Stimulated activated memory B cell treated with anti-CD40 and anti-IgM and Interleukin-4, amounts not matched to agents 10 μg/mL and 1 μg/mL and 100 μg/mL, for 72 hours (primary cell): ENCODE results near the gene ZNF726.
A peak's percentile ranks its signal among the peaks of the same experiment; 100 is the strongest.
"Not testable (repeated sequence)": the region's sequence is repeated elsewhere in the genome, so short reads cannot be mapped to it uniquely, and the experiment has no call there.

Experiments
- ATAC-seq: fragments of 150-1000 bp; cut with Tn5 transposase; 2 replicates; pipeline ENCODE4 v1.10.0; 2021
- H3K27ac Mint-ChIP-seq: one replicate; pipeline ENCODE4 v1.8.0; 2022; ENCODE audit warnings: mild to moderate bottlenecking, mixed read lengths
- H3K27me3 Mint-ChIP-seq: one replicate; pipeline ENCODE4 v1.8.0; 2022; ENCODE audit warnings: mixed read lengths
- H3K36me3 Mint-ChIP-seq: one replicate; pipeline ENCODE4 v1.8.0; 2022; ENCODE audit warnings: mixed read lengths
- H3K4me1 Mint-ChIP-seq: one replicate; pipeline ENCODE4 v1.8.0; 2022; ENCODE audit warnings: mixed read lengths
- H3K4me3 Mint-ChIP-seq: one replicate; pipeline ENCODE4 v1.8.0; 2022; ENCODE audit warnings: mild to moderate bottlenecking, moderate library complexity, mixed read lengths
- H3K9me3 Mint-ChIP-seq: one replicate; pipeline ENCODE4 v1.8.0; 2022; ENCODE audit warnings: mixed read lengths

ZNF726 gene

GRCh38 chr19:23909222-23909621 is 5.5 kb upstream of the ZNF726 start:
- no peaks in the 10 kb centered on the region for H3K27me3 Mint-ChIP-seq
- no peak overlapping the region for H3K4me3 Mint-ChIP-seq

GRCh38 chr19:23913931-23914330 is 755 bp upstream of the ZNF726 start:
- Mint-ChIP-seq H3K27me3 (no peaks in the 10 kb centered on the region), H3K27ac (peak overlapping the region; percentile 93)

More at GRCh38 chr19:23909222-23909621, 5.5 kb upstream of the ZNF726 start:
- peaks cover 10% of the 10 kb centered on the region for H3K9me3 Mint-ChIP-seq
- H3K4me1 Mint-ChIP-seq: no peaks in the 10 kb centered on the region
- no peaks in the 10 kb centered on the region for H3K36me3 Mint-ChIP-seq
- no peak overlapping the region for H3K27ac Mint-ChIP-seq
- ATAC-seq: no peak

DNA sequence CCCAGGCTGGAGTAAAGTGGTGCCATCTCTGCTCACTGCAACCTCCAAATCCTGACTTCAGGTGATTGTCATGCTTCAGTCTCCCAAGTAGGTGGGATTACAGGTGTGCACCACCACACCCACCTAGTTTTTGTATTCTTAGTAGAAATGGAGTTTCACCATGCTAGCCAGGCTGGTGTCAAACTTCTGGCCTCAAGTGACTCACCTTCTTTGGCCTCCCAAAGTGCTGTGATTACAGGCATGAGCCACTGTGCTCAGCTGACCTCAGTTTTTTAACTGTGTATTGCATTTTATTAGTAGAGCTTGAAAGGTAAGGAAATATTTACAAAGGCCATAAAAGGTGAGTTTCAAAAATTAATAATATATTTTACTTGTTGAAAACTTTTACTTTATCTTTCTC is 2.3 kb downstream of the ZNF726 start:
- Mint-ChIP-seq H3K27me3 (no peaks in the 10 kb centered on the region), H3K9me3 (no peaks in the 10 kb centered on the region), H3K36me3 (peaks cover 18% of the 10 kb centered on the region), H3K4me1 (peaks cover 15% of the 10 kb centered on the region), H3K4me3 (no peak overlapping the region), H3K27ac (no peak overlapping the region)
- no peak for ATAC-seq

More at GRCh38 chr19:23913931-23914330, 755 bp upstream of the ZNF726 start:
- H3K4me1 Mint-ChIP-seq: peaks cover 15% of the 10 kb centered on the region
- peak overlapping the region; percentile 96 for H3K4me3 Mint-ChIP-seq
- H3K36me3 Mint-ChIP-seq: no peaks in the 10 kb centered on the region
- ATAC-seq: no peak
- no peaks in the 10 kb centered on the region for H3K9me3 Mint-ChIP-seq

- peaks cover 23% of the 10 kb centered on the region for H3K36me3 Mint-ChIP-seq
- no peak overlapping the region for H3K4me3 Mint-ChIP-seq
- peaks cover 15% of the 10 kb centered on the region for H3K4me1 Mint-ChIP-seq
- no peak for ATAC-seq
- no peaks in the 10 kb centered on the region for H3K9me3 Mint-ChIP-seq
- H3K27me3 Mint-ChIP-seq: no peaks in the 10 kb centered on the region
- no peak overlapping the region for H3K27ac Mint-ChIP-seq
Observed at GRCh38 chr19:23917856-23918255, 3.2 kb downstream of the ZNF726 start.

DNA sequence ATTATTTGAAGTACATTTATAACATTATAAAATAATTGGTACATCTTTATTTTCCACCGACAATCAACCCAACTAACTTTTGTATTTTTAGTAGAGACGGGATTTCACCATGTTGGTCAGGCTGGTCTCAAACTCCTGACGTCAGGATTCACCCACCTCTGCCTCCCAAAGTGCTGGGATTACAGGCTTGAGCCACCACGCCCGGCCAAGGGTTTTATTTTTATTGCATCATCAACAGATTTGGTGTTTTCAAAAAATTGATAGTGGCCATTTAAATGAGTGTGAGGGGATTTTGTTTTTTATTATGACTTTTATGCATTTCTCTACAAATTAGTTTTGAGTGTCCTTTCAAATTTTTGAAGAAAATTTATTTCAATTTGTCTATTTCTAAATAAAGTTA is 10.6 kb downstream of the ZNF726 start:
- Mint-ChIP-seq H3K9me3 (peaks cover 8% of the 10 kb centered on the region), H3K4me1 (no peaks in the 10 kb centered on the region), H3K4me3 (no peak overlapping the region), H3K27ac (no peak overlapping the region), H3K36me3 (peaks cover 54% of the 10 kb centered on the region), H3K27me3 (no peaks in the 10 kb centered on the region)
- no peak for ATAC-seq

- H3K27ac Mint-ChIP-seq: no peak overlapping the region
- peaks cover 45% of the 10 kb centered on the region for H3K36me3 Mint-ChIP-seq
- no peaks in the 10 kb centered on the region for H3K27me3 Mint-ChIP-seq
- H3K4me1 Mint-ChIP-seq: no peaks in the 10 kb centered on the region
- no peak overlapping the region for H3K4me3 Mint-ChIP-seq
- peaks cover 20% of the 10 kb centered on the region for H3K9me3 Mint-ChIP-seq
- no peak for ATAC-seq
Observed at GRCh38 chr19:23932878-23933277, 18.2 kb downstream of the ZNF726 start.

DNA sequence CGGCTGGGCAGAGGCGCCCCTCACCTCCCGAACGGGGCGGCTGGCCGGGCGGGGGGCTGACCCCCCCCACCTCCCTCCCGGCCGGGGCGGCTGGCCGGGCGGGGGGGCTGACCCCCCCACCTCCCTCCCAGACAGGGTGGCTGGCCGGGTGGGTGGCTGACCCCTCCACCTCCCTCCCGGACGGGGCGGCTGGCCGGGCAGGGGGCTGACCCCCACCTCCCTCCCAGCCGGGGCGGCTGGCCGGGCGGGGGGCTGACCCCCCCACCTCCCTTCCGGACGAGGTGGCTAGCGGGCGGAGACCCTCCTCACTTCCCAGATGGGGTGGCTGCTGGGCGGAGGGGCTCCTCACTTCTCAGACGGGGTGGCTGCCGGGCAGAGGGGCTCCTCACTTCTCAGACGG is 22.3 kb downstream of the ZNF726 start:
- not testable (repeated sequence) for H3K4me3 Mint-ChIP-seq, H3K27ac Mint-ChIP-seq, H3K27me3 Mint-ChIP-seq, ATAC-seq, H3K4me1 Mint-ChIP-seq
- Mint-ChIP-seq H3K9me3 (peaks cover 29% of the 10 kb centered on the region), H3K36me3 (peaks cover 41% of the 10 kb centered on the region)

- Mint-ChIP-seq H3K36me3 (peaks cover 66% of the 10 kb centered on the region), H3K9me3 (peaks cover 28% of the 10 kb centered on the region)
- ATAC-seq: no peak
Observed at GRCh38 chr19:23943411-23943810, 28.7 kb downstream of the ZNF726 start.

GRCh38 chr19:23946569-23946968 is 31.9 kb downstream of the ZNF726 start:
- no peak overlapping the region for H3K4me3 Mint-ChIP-seq
- no peaks in the 10 kb centered on the region for H3K4me1 Mint-ChIP-seq
- H3K9me3 Mint-ChIP-seq: peaks cover 18% of the 10 kb centered on the region
- ATAC-seq: no peak
- peaks cover 46% of the 10 kb centered on the region for H3K36me3 Mint-ChIP-seq
- H3K27me3 Mint-ChIP-seq: no peaks in the 10 kb centered on the region
- H3K27ac Mint-ChIP-seq: no peak overlapping the region

More at GRCh38 chr19:23943411-23943810, 28.7 kb downstream of the ZNF726 start:
- no peaks in the 10 kb centered on the region for H3K4me1 Mint-ChIP-seq
- H3K27me3 Mint-ChIP-seq: no peaks in the 10 kb centered on the region
- no peak overlapping the region for H3K27ac Mint-ChIP-seq
- H3K4me3 Mint-ChIP-seq: no peak overlapping the region

DNA sequence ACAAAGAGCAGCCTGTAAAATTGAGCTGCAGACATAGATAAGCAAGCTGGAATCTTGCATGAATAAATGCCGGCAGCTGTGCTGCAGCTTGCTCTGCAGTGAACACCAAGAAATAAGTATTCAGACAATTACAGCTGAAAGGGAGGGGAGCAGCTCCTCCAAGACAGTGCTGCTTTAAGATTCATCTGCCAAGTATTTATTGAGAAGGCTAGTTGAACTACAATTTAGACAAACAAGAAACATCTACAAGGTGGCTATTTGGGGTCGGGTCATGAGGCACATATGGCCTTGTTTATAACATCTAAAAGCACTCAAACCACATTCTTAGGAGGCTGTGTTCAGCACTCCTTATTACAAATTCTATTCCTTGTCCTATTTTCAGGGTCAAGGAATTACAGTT is 34.9 kb downstream of the ZNF726 start:
- Mint-ChIP-seq H3K27me3 (no peaks in the 10 kb centered on the region), H3K36me3 (peaks cover 25% of the 10 kb centered on the region), H3K4me1 (no peaks in the 10 kb centered on the region), H3K9me3 (peaks cover 6% of the 10 kb centered on the region), H3K27ac (no peak overlapping the region), H3K4me3 (no peak overlapping the region)
- no peak for ATAC-seq

DNA sequence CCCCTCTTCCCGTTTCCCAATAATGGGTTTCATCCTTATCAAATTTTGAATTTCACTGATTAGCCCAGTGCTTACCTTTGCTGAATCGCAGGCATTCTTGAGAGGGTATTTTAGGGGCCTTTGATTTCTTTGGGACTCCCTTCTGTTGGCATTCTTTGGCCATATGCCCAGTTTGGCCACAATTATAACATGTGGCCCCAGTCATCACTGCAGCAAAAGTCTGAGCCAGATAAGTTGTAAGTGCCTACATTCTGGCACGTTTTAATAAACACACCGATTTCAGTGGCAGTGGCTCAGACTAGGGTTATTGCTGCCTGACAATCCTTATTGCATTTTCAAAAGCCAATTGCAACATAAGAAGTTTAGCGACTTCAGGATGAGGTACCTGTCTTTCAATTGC is 41.4 kb downstream of the ZNF726 start:
- Mint-ChIP-seq H3K4me1 (no peaks in the 10 kb centered on the region), H3K4me3 (no peak overlapping the region), H3K27me3 (no peaks in the 10 kb centered on the region), H3K36me3 (no peaks in the 10 kb centered on the region), H3K9me3 (no peaks in the 10 kb centered on the region), H3K27ac (no peak overlapping the region)
- no peak for ATAC-seq

DNA sequence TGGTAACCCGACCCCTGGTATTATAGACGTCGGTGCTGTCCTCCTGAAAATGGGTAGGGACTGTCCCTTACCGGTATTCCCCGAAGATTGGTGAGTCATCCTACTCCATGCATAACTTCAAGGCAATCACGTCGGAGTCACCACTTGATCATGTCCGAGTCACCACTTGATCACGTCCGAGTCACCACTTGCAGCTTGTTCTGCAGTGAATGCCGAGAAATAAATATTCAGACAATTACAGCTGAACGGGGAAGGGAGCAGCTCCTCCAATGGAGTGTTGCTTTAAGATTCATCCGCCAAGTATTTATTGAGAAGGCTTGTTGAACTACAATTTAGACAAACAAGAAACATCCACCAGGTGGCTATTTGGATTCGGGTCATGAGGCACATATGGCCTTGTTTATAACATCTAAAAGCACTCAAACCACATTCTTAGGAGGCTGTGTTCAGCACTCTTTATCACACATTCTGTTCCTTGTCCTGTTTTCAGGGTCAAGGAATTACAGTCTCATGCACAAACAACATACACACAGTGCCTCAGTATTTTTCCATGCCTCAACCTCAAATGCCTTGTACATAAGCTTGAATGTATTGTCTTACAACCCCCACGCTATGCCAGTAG is 43.1 kb downstream of the ZNF726 start:
- H3K27ac Mint-ChIP-seq: no peak overlapping the region
- no peaks in the 10 kb centered on the region for H3K36me3 Mint-ChIP-seq
- H3K27me3 Mint-ChIP-seq: no peaks in the 10 kb centered on the region
- no peak for ATAC-seq
- H3K4me1 Mint-ChIP-seq: no peaks in the 10 kb centered on the region
- no peak overlapping the region for H3K4me3 Mint-ChIP-seq
- peaks cover 7% of the 10 kb centered on the region for H3K9me3 Mint-ChIP-seq

GRCh38 chr19:23963396-23963795 is 48.7 kb downstream of the ZNF726 start:
- not testable (repeated sequence) for H3K36me3 Mint-ChIP-seq, ATAC-seq, H3K4me1 Mint-ChIP-seq, H3K4me3 Mint-ChIP-seq, H3K27ac Mint-ChIP-seq
- H3K9me3 Mint-ChIP-seq: peaks cover 11% of the 10 kb centered on the region
- H3K27me3 Mint-ChIP-seq: peaks cover 10% of the 10 kb centered on the region

DNA sequence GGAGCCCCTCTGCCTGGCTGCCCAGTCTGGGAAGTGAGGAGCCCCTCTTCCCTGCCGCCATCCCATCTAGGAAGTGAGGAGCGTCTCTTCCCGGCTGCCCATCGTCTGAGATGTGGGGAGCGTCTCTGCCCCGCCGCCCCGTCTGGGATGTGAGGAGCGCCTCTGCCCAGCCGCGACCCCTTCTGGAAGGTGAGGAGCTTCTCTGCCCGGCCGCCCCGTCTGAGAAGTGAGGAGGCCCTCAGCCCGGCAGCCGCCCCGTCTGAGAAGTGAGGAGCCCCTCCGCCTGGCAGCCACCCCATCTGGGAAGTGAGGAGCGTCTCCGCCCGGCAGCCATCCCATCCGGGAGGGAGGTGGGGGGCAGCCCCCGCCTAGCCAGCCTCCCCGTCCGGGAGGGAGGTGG is 49.2 kb downstream of the ZNF726 start:
- H3K4me3 Mint-ChIP-seq, H3K27ac Mint-ChIP-seq, H3K36me3 Mint-ChIP-seq, H3K4me1 Mint-ChIP-seq, ATAC-seq: not testable (repeated sequence)
- Mint-ChIP-seq H3K9me3 (peaks cover 11% of the 10 kb centered on the region), H3K27me3 (peaks cover 10% of the 10 kb centered on the region)

DNA sequence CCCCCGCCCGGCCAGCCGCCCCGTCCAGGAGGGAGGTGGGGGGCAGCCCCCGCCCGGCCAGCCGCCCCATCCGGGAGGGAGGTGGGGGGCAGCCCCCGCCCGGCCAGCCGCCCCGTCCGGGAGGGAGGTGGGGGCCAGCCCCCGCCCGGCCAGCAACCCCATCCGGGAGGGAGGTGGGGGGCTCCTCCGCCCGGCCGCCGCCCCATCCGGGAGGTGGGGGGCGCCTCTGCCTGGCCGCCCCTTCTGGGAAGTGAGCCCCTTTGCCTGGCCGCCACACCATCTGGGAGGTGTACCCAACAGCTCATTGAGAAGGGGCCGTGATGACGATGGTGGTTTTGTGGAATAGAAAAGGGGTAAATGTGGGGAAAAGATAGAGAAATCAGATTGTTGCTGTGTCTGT is 49.6 kb downstream of the ZNF726 start:
- not testable (repeated sequence) for H3K27ac Mint-ChIP-seq, H3K36me3 Mint-ChIP-seq, ATAC-seq, H3K4me3 Mint-ChIP-seq, H3K4me1 Mint-ChIP-seq
- Mint-ChIP-seq H3K27me3 (peaks cover 10% of the 10 kb centered on the region), H3K9me3 (peaks cover 11% of the 10 kb centered on the region)

- Mint-ChIP-seq H3K9me3 (peaks cover 4% of the 10 kb centered on the region), H3K4me3 (no peak overlapping the region), H3K27me3 (peaks cover 38% of the 10 kb centered on the region), H3K4me1 (no peaks in the 10 kb centered on the region), H3K27ac (no peak overlapping the region), H3K36me3 (peaks cover 5% of the 10 kb centered on the region)
- ATAC-seq: no peak
Observed at GRCh38 chr19:23969630-23970029, 54.9 kb downstream of the ZNF726 start.
